GM12878 (cell line): Measurements from ENCODE around the gene CLPTM1L.
"Not testable (repeated sequence)": the region's sequence is repeated elsewhere in the genome, so short reads cannot be mapped to it uniquely, and the experiment has no call there.

ENCODE experiments used
- CHD2 ChIP-seq: IDR thresholded peaks from 2 replicates; pipeline ENCODE4 v1.6.1; 2011; ENCODE audit warnings: low read depth, low read length, improper control_type of control experiment, borderline replicate concordance
- POLR2AphosphoS5 ChIP-seq: IDR thresholded peaks from 2 replicates; pipeline ENCODE4 v1.6.1; 2011; ENCODE audit warnings: mild to moderate bottlenecking, low read length, inconsistent platforms
- TF ChIP-seq, protein P1 (sequence below), 3 experiments: IDR thresholded peaks in 2 of 3; conservative IDR thresholded peaks in 1 of 3; 2 replicates each; pipeline ENCODE4 v1.5.1; 2011; ENCODE audit warnings: low read depth in 3 of 3, low read length in 3 of 3, mild to moderate bottlenecking in 3 of 3, control low read depth in 2 of 3, moderate library complexity in 2 of 3, inconsistent platforms in 1 of 3, mixed read lengths in 1 of 3; ENCODE audit not compliant: control insufficient read depth in 2 of 3, insufficient read depth in 1 of 3; ENCODE audit errors: extremely low read depth in 1 of 3

DNA sequence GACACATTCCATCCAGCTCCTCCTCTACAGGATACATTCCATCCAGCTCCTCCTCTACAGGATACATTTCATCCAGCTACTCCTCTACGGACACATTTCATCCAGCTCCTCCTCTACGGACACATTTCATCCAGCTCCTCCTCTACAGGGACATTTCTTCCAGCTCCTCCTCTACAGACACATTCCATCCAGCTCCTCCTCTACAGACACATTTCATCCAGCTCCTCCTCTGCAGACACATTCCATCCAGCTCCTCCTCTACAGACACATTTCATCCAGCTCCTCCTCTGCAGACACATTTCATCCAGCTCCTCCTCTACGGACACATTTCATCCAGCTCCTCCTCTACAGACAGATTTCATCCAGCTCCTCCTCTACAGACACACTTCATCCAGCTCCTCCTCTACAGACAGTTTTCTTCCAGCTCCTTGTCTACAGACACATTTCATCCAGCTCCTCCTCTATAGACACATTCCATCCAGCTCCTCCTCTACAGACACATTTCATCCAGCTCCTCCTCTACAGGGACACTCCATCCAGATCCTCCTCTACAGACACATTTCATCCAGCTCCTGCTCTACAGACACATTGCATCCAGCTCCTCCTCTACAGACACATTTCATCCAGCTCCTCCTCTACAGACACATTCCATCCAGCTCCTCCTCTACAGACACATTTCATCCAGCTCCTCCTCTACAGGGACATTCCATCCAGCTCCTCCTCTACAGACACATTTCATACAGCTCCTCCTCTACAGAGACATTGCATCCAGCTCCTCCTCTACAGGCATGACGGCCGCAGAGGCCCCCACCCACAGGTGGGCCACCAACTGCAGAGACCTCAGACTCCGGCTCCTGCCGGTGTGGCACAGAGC lies 16.4 kb downstream of the CLPTM1L start:
- TF ChIP-seq, protein P1, sequence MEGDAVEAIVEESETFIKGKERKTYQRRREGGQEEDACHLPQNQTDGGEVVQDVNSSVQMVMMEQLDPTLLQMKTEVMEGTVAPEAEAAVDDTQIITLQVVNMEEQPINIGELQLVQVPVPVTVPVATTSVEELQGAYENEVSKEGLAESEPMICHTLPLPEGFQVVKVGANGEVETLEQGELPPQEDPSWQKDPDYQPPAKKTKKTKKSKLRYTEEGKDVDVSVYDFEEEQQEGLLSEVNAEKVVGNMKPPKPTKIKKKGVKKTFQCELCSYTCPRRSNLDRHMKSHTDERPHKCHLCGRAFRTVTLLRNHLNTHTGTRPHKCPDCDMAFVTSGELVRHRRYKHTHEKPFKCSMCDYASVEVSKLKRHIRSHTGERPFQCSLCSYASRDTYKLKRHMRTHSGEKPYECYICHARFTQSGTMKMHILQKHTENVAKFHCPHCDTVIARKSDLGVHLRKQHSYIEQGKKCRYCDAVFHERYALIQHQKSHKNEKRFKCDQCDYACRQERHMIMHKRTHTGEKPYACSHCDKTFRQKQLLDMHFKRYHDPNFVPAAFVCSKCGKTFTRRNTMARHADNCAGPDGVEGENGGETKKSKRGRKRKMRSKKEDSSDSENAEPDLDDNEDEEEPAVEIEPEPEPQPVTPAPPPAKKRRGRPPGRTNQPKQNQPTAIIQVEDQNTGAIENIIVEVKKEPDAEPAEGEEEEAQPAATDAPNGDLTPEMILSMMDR (IDR thresholded peaks at IDR 0.05 in 2 of 3, conservative IDR thresholded peaks at IDR 0.05 in 1 of 3; ENCODE audit: control insufficient read depth in 2 of 3, extremely low read depth in 1 of 3, insufficient read depth in 1 of 3, low read depth in 3 of 3, low read length in 3 of 3), result not testable (repeated sequence)
- not testable (repeated sequence) for TF ChIP-seq CHD2, POLR2AphosphoS5
